GM21515 (cell line): ENCODE measurements around the gene PPM1L.

Experiments used
- ATAC-seq: cut with Tn5 transposase; IDR thresholded peaks from one replicate; pipeline ENCODE4 v1.9.1; 2021; ENCODE audit not compliant: unreplicated experiment

The PPM1L gene

DNA sequence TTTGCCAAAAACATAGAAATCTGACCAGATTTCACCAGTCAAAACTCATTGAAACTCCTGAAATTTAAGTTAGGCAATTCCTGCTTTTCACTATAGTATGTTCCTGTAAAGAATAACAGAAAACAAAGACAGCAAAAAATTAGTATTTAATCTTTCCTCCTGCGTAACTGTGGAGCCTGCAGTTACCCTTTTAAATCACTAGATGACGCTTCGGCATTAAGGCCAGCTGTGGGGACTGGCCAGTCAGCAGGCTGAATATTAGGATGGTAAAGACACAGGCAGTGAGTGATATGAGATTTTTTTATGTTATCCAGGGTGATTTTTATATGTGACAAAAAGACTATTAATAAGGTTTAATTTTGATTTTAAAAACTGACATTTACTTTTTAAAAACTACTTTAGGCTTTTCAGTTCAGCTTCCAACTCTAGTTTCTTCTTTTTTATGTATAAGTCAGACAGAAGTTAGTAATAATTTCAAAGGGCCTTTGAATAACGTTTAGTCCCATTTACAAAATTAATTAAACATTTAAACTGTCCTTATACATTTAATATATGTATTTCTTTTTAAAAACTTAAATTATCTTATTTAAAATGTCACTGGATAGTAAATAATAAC lies 165.1 kb downstream of the PPM1L start:
- peak; percentile 90 for ATAC-seq

- ATAC-seq = no peak
Measured at GRCh38 chr3:160924776-160925175, 168.7 kb downstream of the PPM1L start.

- ATAC-seq = no peak
Measured at GRCh38 chr3:160927620-160928019, 171.6 kb downstream of the PPM1L start.

DNA sequence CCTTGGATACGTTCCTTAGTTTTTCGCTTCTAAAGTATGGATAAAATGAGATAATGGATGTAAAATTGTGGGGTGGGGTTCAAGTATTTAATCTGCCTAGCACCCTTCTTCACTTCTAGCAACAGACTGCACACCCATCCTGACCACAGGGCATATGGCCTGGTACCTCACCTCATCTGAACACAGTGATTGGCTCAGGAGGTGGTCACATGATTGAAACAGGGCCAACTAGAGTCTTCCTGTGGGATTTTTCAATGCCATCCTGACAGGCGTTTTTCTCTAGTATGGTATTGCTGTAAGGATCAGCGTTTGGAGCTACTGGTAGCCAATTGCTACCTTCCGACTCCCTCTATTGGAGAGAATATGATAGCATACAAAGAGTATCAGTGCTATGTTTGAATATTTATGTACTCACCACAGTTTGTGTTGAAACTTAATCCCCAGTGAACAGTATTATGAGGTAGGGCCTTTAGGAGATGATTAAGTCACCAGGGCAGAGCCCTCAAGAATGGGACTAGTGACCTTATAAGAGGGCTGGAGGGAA lies 172.2 kb downstream of the PPM1L start:
- no peak for ATAC-seq

DNA sequence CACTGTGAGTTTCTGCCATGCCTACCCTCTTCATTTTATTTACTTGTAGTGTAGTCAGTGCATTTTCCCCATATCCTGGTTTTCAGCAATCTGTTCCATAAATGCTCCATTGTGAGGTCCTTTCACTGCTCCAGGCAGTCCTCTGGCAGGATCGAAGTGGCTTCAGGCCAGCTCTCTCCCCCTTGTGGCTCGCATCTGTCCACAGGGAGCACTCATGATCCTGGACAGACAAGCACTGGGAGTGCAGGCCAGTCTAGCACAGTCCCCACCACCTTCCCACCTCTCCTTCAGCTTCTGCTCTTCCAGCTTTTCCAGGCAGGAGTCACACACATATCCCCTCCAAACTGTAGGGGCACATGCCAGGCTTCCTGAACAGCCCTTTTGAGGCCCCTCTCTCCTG lies 173.6 kb downstream of the PPM1L start:
- no peak for ATAC-seq

DNA sequence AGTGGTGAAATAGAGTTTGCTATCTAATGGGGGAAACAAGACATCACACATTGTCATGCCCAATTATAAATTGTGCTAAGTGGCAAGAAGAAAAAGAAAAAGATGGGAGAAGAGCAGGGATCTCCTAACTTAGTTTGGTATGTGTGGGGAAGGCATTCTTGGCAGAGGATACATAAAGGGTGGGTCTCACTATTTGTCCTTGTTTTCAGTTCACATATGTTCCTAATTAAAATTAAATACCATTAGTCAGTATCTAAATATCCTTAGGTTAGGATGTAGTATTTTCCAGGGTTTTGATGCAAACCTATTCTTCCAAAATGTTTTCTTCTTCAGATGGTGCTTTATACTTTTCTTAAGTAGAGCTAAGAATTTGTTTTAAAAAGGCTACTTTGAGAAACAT lies 175.4 kb downstream of the PPM1L start:
- ATAC-seq = no peak

DNA sequence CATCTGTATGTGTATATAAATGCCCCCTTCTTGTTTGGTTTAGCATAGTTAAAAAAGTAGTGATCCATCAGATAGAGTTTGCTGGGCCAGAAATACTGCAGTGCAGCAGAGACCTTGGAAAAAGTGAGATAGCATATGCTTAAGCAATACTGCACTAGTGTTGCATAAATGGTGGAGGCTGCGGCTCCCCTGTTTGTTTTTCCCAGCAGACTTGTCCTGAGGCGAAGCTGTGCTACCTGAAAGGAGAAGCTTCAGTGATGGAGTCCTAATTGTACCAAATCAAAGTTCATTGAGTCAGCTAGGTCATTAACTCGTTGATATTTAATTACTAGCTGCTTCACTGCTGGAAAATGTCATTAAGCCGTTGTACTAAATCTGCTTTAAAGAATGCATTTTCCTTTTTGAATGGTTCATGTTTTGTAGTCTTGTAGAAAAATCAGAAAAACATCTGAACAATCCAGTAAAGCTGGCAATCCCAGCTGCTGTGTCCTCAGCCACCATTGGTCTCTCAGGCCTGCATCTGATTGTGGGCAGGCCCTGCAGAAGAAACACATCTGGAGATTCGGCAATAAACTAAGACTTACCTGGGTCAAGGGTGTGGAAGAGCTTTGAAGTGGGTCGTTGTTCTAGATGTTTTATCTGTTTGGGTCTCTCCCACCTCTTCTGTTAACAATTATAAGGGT lies 179.5 kb downstream of the PPM1L start:
- no peak for ATAC-seq

DNA sequence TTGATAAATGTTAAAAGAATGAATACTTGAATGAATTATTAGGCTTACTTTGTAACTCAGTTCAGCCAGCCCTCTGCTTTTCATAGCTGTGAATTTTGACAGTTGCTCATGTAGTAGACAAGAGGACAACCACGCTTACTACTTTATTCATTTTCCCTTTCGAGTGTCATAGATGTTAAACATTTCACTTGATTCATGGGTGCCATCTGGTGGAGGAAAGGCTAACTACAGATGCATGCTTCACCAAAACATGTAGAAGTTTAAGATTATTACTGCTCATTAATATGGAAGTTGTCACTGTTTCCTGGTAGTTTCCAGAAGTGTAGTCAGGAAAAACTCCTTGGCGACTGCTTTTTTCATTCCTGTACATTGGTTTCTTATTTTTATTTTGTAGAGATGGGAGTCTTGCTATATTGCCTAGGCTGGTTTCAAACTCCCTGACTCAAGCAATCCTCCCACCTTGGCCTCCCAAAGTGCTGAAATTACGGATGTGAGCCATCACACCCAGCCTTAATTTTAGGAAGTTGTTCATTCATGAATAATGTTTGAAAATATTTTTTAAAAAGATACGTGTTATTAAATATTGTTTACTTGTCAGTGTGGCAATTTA lies 186.0 kb downstream of the PPM1L start:
- ATAC-seq = peak; percentile 98

DNA sequence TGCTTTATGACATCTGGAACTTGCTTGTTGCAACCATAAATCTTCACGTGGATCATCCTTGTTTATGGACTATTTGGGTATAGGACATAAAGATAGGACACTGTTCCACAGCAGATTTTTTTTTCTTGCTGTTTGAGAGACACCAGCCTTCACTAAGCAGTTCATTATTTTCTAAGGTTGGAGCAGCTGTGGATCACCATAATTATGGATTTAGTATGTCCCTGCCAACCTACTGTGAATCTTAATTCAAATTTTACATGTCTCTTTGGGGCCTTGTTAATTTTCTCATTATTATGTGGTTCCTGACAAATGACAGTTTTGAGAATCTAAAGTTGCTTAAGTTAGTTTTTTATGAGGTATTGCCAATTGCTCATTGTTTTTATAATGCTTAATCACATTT lies 188.0 kb downstream of the PPM1L start:
- no peak for ATAC-seq

- no peak for ATAC-seq
Measured at GRCh38 chr3:160945336-160945735, 189.3 kb downstream of the PPM1L start.

- no peak for ATAC-seq
Measured at GRCh38 chr3:160948273-160948672, 192.2 kb downstream of the PPM1L start.

DNA sequence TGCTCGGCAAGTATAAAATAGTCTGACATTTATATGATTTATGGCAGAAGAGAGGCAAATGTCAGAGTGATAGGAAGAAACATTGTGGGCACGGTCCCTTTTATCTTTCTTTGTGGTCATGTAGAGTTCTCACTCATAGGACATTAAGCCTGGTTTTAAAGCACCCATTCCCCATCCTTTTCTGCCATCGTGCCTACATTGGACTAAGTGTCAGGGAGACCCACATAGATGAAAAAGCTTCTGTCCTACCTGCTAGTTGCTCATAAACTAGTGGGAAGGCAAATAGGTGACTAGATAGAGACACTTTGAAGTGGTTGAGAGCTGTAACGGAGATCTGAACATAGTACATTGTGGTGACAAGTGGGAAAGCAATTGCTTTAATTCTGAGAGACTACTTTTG lies 193.4 kb downstream of the PPM1L start:
- ATAC-seq = no peak

GRCh38 chr3:160950542-160950941 lies 194.5 kb downstream of the PPM1L start:
- ATAC-seq = no peak

GRCh38 chr3:160950954-160951353 lies 194.9 kb downstream of the PPM1L start:
- no peak for ATAC-seq

DNA sequence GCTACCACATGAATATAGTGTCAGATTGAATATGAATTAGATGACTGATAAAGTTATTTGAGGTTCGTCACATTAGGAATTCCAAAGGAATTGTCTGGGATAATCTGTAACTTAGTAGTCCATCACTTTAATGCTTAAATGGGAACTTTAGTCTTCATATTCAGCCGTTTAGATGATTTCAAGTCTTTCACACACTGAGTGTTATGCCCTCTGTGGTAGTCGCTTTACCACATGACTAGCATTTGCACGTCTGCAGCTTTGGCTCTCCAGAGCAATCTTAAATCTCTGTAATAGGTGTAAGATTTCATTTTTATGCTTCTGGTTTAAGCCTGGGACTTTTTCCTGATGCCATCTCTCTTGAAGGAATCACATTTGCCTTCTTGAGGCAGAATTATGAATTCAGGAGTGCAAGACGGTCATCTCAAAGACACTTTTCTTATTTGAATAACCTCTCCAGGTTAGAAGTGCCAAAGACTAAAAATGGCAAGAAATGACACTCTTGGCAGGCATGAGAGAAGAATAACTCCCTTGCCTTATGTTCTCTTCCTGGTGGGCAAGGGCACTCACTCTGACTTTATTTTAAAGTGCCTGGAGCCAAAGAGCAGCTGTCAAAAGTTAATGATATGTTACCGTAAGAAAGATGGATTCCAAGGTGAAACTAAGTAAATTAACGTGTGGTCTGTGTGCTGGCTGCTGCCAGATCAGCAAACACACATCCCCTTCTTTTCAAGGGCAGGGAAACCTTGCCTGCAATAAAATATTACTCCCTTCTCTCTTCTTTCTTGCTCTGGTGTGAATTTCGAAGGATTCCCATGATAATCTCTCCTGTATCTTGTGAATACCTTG lies 195.8 kb downstream of the PPM1L start:
- no peak for ATAC-seq

DNA sequence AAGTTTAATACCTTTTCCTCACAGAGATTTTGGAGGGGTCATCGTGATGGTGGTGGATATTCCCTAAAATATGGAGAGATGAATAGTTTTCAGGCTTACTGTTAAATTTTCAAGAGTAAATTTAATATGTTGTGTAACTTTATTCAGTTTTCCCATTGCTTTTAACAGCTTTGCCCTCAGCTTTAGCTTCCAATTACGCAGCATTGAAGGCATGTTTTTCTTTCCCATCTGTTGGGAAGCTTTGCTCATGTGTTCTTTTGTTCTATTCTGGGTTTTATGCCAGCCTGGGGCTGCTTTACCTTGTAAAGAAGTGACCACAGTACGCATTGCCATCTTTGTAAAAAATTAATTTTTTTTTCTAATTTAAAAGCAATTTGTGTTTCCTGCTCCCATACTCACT lies 197.7 kb downstream of the PPM1L start:
- ATAC-seq = no peak

DNA sequence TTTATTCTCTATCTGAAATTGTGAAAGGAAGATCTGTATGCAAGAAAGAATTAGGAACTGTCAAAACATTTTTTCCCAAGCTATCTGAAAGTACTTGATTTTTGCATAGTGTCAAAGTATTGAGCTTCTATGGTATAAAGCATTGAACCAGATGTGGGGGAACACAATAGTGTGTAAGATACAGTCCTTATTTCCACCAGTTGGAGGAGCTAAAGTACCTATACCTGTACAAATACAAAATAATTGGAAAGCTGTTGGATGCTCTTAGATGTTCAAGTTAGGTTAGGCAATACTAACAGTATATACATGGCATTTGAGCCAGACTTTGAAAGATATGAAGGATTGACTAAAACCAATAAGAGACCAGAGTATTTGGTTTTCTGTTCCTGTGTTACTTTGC lies 200.8 kb downstream of the PPM1L start:
- ATAC-seq = peak; percentile 82

- no peak for ATAC-seq
Measured at GRCh38 chr3:160960568-160960967, 204.5 kb downstream of the PPM1L start.

GRCh38 chr3:160963949-160964348 lies 207.9 kb downstream of the PPM1L start:
- ATAC-seq = no peak

DNA sequence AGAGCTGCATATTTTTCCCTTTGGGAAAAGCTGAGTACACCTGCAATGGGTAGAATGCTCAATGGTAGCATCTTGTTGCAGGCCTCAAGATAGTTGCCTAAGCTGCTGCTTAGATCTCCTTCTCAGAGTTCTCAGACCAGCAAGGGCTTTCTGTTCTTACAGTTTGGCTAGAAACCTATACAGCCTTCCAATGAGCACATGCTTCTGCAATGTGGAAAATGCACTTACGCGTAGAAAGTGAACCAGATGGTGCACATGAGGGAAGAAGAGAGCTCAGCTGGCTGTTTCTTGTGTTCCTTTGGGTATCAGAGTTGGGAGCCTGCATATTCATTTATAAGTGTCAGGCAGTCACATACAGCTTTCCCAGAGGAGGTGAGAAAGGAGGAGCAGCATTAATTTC lies 212.7 kb downstream of the PPM1L start:
- no peak for ATAC-seq

GRCh38 chr3:160973067-160973809 lies 217.2 kb downstream of the PPM1L start:
- no peak for ATAC-seq
